NCI-H2171 (cell line): ENCODE results near the gene TOP2B.

Experiments used
- DNase-seq: peaks from one replicate; lab custom pipeline; 2025; lab: John Stamatoyannopoulos, UW

TOP2B gene

GRCh38 chr3:25557694-25558093, 107.0 kb downstream of the TOP2B start:
- no peak for DNase-seq

- no peak for DNase-seq
Measured at GRCh38 chr3:25556447-25556846, 108.3 kb downstream of the TOP2B start.

- no peak for DNase-seq
Measured at GRCh38 chr3:25555695-25556437, 108.8 kb downstream of the TOP2B start.

GRCh38 chr3:25554376-25554775, 110.3 kb downstream of the TOP2B start:
- no peak for DNase-seq

- DNase-seq, result no peak
Measured at GRCh38 chr3:25552251-25552650, 112.5 kb downstream of the TOP2B start.

- DNase-seq, result no peak
Measured at GRCh38 chr3:25548836-25549235, 115.9 kb downstream of the TOP2B start.

- DNase-seq, result peak; percentile 1
Measured at GRCh38 chr3:25547943-25548674, 116.6 kb downstream of the TOP2B start.
